C4-2B (cell line): ENCODE data around the gene DOCK10.

ENCODE experiments used
- ZFX ChIP-seq: fragments of 450-650 bp; IDR thresholded peaks from 2 replicates; pipeline ENCODE4 v1.6.1; 2017
- TF ChIP-seq, protein P1 (sequence below): fragments of 450-650 bp; conservative IDR thresholded peaks from 2 replicates; pipeline ENCODE4 v1.5.1; 2017; ENCODE audit warnings: mild to moderate bottlenecking

DNA sequence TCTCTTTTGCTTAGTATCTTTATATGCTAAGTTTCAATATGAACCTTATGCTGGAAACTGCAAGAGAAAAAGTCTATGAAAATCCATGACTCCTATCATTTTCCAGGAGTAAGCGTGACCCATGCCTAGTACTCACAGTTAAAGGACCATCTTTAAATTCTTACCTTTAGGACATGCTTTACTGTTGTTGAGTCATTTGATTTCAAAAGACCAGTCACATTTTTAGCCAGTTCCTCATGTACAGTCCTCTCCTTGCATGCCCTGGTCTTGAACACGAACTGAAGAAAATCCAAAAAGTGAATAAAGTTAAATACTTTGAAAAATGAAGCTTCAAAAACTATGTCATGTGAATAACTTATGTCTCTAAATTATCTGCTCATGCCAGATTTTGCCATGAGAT, 208.3 kb downstream of the DOCK10 start:
- TF ChIP-seq, protein P1, sequence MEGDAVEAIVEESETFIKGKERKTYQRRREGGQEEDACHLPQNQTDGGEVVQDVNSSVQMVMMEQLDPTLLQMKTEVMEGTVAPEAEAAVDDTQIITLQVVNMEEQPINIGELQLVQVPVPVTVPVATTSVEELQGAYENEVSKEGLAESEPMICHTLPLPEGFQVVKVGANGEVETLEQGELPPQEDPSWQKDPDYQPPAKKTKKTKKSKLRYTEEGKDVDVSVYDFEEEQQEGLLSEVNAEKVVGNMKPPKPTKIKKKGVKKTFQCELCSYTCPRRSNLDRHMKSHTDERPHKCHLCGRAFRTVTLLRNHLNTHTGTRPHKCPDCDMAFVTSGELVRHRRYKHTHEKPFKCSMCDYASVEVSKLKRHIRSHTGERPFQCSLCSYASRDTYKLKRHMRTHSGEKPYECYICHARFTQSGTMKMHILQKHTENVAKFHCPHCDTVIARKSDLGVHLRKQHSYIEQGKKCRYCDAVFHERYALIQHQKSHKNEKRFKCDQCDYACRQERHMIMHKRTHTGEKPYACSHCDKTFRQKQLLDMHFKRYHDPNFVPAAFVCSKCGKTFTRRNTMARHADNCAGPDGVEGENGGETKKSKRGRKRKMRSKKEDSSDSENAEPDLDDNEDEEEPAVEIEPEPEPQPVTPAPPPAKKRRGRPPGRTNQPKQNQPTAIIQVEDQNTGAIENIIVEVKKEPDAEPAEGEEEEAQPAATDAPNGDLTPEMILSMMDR = no peak
- TF ChIP-seq ZFX = no peak
